A673 (cell line): Measurements from ENCODE around the gene FRMD4A.

Source experiments
- CTCF ChIP-seq: fragments of 300-800, 200-600 bp; sonication (generic); conservative IDR thresholded peaks from 2 replicates; pipeline ENCODE4 v1.5.1; 2017; ENCODE audit warnings: low read depth, mild to moderate bottlenecking, antibody characterized with exemption, low read length, moderate library complexity, mixed read lengths
- EZH2 ChIP-seq: fragments of 200-600 bp; sonication (generic); IDR thresholded peaks from 2 replicates; pipeline ENCODE4 v1.6.1; 2017; ENCODE audit warnings: borderline replicate concordance, low read depth, mild to moderate bottlenecking, mixed read lengths, antibody characterized with exemption, low read length; ENCODE audit not compliant: poor library complexity, severe bottlenecking

DNA sequence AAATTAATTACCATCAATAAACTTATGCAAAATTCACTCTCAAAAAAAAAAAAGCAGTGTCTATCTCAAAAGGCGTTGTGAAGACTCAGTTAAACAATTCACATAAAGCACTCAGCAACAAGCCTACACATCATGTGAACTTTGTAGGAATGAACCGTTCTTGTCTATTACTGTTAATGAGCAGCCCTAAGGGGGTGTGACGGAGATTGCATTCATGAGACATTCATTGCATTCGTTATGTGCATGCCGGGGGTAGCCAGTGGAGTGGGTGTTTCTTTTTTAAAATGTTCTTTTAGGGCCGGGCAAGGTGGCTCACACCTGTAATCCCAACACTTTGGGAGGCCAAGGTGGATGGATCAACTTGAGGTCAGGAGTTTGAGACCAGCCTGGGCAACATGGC is 551.0 kb downstream of the FRMD4A start:
- TF ChIP-seq CTCF, result no peak
- TF ChIP-seq EZH2, result no peak
